Cardiac fibroblast (primary cell): Measurements from ENCODE around the gene APBA2.
"Not testable (repeated sequence)": the region's sequence is repeated elsewhere in the genome, so short reads cannot be mapped to it uniquely, and the experiment has no call there.

ENCODE experiments used
- DNase-seq, 2 donors: peaks; one replicate each; pipeline versions ENCODE4 v3.0.0 to v3.0.0-alpha.2; 2010; ENCODE audit warnings: low read depth in 2 of 2
- H3K4me3 ChIP-seq, 2 donors: replicated peaks in 1 of 2; 1 replicate in 1 of 2; 2 replicates in 1 of 2; pipeline ENCODE4 v1.5.1; 2011; ENCODE audit warnings: low read depth in 2 of 2, low read length in 2 of 2, mild to moderate bottlenecking in 2 of 2, moderate library complexity in 1 of 2
- CTCF ChIP-seq: IDR thresholded peaks from one replicate; pipeline ENCODE4 v1.5.1; 2011; ENCODE audit warnings: low read depth, mild to moderate bottlenecking, low read length, inconsistent platforms

The APBA2 gene

DNA sequence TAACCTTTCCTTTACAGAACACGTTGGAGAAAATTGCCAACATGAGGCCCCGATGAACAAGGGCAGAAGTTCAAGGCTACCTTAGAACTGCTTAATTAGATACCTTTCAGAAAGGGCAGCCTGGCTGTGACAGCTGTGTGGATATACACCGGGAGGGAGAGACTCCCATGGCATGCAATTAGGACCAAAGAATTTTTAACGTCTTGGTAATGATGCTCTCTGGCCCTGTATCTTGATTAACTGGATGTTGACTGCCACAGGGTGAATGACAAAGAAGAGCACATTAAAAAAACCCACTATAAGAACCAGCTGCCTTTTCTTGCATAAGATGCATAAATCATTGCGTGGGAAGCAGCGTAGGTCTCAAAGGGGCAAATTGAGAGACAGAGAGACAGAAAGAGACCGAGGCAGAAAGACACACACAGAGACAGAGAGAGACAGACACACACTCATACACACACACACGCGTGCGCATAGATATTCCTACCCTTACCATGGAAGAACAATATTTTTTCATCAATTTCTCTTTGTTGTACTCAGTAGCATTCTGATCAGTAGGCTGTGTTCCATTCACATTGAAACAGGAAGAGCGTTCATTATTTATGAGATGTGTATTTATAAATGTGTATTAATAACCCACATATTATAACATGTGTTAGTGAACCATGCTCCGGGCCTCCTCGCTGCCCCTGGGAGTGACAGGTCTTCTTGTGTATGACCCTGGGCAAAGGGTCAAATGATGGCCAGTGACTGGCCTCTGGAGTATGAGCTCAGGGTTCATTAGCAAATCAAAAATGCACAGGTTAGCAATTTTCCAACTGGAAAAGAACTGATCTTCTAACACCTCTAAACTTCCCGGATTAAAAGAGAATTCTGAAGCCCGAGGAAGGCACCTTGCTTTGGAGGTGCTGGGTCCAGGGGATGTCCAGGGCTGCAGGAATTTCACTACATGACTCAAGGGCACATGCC is 265.0 kb downstream of the APBA2 start:
- no peak overlapping the region for H3K4me3 ChIP-seq
- DNase-seq, result no peak
- TF ChIP-seq CTCF, result no peak

DNA sequence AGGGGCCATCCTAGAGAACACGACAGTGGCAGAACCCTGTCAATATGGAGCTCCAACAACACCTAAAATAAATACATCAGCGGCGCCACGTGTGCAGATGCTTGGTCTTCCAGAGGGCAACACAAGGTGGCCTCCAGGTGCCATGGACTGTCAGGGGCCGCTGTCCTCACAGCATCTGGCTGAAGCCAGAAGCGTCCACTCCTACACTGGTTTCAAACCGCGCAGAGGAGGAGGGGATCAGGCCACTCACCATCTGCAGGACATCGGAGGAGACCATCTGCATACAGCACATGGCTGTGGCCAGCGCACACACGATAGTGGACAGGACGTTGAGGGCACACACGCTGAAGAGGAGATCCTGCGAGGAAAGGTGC is 265.7 kb downstream of the APBA2 start:
- DNase-seq, result no peak
- no peak for TF ChIP-seq CTCF
- no peak overlapping the region for H3K4me3 ChIP-seq

DNA sequence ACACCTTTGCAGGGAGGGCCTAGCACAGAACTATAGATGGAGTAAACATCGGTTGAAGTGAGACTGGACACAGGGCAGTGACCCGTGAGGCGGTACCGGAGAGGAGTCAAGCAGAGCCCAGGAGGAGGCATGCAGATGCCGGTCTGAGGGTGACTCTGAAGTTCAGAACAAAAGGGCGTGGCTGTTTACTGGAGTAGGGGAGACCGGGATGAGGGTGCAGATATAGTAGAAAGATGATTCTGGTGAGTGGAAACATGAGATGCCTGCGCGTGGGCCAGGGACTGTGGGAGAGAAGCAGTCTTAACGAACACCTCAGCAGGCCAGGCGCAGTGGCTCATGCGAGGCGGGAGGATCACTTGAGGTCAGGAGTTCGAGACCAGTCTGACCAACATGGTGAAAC is 270.7 kb downstream of the APBA2 start:
- no peak for DNase-seq
- no peak overlapping the region for H3K4me3 ChIP-seq
- TF ChIP-seq CTCF, result no peak

DNA sequence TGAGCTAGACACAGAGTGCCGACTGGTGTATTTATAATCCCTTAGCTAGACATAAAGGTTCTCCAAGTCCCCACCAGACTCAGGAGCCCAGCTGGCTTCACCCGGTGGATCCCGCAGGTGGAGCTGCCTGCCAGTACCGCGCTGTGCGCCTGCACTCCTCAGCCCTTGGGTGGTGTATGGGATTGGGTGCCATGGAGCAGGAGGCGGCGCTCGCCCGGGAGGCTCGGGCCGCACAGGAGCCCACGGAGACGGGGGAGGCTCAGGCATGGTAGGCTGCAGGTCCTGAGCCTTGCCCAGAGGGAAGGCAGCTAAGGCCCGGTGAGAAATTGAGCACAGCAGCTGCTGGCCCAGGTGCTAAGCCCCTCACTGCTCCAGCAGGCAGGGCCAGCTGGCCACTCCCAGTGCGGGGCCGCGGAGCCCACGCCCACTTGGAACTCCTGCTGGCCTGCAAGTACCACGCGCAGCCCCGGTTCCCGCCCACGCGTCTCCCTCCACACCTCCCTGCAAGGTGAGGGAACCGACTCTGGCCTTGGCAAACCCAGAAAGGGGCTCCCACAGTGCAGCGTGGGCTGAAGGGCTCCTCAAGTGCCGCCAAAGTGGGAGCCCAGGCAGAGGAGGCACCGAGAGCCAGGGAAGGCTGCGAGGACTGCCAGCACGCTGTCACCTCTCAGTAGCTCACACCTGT is 274.1 kb downstream of the APBA2 start:
- DNase-seq, result no peak
- TF ChIP-seq CTCF, result no peak
- no peak overlapping the region for H3K4me3 ChIP-seq

DNA sequence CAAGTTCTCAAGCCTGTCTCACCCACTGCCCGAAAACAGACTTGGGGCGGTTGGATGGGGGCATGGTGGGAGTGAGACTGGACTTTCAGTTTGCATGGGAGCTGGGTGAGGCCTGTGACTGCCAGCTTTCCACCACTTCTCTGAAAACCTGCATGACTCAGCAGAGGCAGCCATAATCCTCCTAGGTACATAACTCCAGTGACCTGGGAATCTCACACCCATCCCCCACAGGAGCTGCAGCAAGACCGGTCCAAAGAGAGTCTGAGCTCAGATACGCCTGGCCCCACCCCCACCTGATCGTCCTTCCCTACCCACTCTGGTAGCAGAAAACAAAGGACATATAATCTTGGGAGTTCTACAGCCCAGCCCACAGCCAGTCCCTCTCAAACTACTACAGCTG is 276.6 kb downstream of the APBA2 start:
- H3K4me3 ChIP-seq, result no peak overlapping the region
- TF ChIP-seq CTCF, result no peak
- DNase-seq, result no peak

DNA sequence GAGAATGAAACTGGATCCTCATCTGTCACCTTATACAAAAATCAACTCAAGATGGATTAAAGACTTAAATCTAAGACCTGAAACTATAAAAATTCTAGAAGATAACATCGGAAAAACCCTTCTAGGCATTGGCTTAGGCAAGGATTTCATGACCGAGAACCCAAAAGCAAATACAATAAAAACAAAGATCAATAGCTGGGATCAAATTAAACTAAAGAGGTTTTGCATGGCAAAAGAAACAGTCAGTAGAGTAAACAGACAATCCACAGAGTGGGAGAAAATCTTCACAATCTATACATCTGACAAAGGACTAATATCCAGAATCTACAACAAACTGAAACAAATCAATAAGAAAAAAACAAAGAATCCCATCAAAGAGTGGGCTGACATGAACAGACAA is 281.3 kb downstream of the APBA2 start:
- H3K4me3 ChIP-seq, DNase-seq: not testable (repeated sequence)
